Measurements from ENCODE around the gene MAL.

Gene MAL

DNA sequence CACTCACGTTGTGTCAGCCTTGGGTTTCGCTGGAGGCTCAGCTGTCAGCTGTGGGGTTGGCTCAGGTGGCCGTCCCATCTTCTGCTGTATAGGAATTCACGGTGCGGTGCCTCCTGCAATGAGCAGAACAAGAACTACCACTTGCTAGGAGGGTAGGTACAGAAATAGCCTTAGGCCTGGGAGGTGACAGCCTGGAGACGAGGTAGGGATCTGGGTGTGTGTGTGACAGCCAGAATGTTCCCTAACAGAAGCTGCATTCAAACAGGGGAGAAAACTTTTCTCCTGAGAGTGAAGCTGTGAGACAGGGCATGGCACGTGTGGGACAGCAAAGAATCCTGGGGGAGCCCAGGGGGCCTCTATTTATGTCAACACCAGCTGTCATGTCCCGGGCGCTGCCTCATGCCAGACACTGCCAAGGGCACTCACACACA lies 8.4 kb upstream of the MAL start:
- H3K4me3 ChIP-seq (ENCODE audit: low read depth, low read length) = no peak overlapping the region
- TF ChIP-seq, protein P1, sequence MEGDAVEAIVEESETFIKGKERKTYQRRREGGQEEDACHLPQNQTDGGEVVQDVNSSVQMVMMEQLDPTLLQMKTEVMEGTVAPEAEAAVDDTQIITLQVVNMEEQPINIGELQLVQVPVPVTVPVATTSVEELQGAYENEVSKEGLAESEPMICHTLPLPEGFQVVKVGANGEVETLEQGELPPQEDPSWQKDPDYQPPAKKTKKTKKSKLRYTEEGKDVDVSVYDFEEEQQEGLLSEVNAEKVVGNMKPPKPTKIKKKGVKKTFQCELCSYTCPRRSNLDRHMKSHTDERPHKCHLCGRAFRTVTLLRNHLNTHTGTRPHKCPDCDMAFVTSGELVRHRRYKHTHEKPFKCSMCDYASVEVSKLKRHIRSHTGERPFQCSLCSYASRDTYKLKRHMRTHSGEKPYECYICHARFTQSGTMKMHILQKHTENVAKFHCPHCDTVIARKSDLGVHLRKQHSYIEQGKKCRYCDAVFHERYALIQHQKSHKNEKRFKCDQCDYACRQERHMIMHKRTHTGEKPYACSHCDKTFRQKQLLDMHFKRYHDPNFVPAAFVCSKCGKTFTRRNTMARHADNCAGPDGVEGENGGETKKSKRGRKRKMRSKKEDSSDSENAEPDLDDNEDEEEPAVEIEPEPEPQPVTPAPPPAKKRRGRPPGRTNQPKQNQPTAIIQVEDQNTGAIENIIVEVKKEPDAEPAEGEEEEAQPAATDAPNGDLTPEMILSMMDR (IDR thresholded peaks at IDR 0.05; ENCODE audit: borderline replicate concordance, insufficient read depth, low read depth, low read length) = no peak

DNA sequence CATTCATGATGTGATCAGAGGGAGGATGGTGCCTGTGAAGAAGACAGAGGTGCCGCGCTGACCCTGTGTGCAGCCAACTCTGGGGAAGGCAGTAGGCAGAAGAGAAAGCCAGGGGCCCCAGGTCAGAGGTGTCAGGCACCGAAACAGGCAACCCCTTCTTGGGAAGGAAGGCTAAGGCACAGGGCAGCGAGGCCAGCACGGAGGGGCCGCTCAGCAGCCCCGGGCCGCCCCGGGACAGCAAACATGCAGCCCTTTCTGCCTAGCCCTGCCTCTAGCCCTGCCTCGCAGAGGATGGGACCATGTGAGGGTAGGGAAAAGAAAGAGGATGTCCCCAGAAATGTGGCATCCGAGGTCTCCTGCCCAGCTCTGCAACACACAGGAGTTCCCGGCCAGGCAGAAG lies 7.7 kb upstream of the MAL start:
- no peak overlapping the region for H3K4me3 ChIP-seq (ENCODE audit: low read depth, low read length)
- TF ChIP-seq, protein P1 (IDR thresholded peaks at IDR 0.05; ENCODE audit: borderline replicate concordance, insufficient read depth, low read depth, low read length) = no peak

DNA sequence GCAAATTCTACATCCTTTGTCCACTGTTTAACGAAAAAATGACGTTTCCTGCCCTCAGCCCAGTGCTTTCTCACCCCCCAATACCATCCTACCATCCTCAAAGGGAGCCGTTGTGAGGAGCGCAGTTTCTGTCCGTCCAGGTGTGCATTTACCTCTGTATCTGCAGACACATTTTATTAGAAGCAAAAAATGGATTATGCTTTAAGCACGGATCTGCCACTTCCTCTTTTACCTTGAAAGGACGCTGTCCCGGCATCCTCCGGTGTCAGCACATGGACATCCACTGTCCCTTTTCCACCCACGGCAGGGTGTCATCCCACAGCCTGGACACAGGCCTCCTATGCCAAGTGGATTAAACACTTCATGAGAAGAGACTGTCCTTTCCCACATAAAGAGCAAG lies 7.2 kb upstream of the MAL start:
- no peak overlapping the region for H3K4me3 ChIP-seq (ENCODE audit: low read depth, low read length)
- TF ChIP-seq, protein P1 (IDR thresholded peaks at IDR 0.05; ENCODE audit: borderline replicate concordance, insufficient read depth, low read depth, low read length) = no peak

DNA sequence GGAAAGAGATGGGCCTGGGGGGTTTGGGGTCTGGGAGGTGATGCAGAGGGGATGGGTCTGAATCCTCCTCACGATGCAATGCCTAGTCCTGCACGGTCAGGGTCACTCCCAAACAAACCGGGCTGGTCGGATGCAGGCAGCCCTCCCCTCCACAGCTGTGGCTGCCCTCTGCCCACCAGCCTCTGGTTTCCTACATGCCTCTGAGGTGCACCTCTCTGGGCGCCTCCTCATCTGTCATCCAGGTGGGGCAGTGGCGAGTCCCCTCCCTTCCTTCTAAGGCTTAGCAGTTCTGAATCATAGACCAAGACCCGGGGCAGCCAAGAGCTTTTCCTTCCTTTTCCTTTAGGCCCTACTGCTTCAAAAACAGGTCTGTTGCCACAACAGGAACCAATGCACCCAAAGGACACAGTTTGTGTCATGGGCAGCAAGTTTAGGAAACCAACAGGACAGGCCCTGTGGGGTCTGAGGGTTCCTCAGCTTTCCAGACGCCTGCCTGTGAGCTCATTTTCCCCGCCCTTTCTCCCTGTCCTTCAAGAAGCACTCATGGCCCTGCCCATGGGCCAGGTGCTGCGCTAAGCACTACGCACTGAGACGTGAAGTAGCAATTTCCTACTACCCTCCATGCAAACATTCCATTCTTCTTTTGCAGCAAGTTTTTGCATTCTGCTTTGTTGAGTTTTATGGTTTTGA lies 6.5 kb upstream of the MAL start:
- TF ChIP-seq, protein P1 (IDR thresholded peaks at IDR 0.05; ENCODE audit: borderline replicate concordance, insufficient read depth, low read depth, low read length) = no peak
- no peak overlapping the region for H3K4me3 ChIP-seq (ENCODE audit: low read depth, low read length)

DNA sequence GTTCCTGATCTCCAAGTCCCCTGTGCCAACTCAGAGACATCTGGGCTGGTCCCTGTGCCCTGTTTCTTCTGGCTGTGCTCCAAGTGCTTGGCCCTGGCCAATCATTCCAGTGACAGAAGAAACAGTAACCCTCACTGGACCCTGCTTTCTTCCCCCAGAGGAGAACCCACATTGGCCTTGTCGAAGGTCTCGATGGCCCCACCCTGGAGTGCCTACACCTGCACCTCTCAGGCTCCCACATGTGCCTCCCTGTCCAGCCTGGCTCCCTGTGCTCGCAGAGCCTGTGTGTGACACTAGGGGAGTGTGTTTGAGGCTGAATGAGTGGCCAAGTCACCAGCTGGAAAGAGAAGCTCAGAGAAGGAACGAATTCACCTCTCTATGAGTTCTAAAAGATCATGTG lies 5.9 kb upstream of the MAL start:
- no peak overlapping the region for H3K4me3 ChIP-seq (ENCODE audit: low read depth, low read length)
- TF ChIP-seq, protein P1 (IDR thresholded peaks at IDR 0.05; ENCODE audit: borderline replicate concordance, insufficient read depth, low read depth, low read length) = no peak

DNA sequence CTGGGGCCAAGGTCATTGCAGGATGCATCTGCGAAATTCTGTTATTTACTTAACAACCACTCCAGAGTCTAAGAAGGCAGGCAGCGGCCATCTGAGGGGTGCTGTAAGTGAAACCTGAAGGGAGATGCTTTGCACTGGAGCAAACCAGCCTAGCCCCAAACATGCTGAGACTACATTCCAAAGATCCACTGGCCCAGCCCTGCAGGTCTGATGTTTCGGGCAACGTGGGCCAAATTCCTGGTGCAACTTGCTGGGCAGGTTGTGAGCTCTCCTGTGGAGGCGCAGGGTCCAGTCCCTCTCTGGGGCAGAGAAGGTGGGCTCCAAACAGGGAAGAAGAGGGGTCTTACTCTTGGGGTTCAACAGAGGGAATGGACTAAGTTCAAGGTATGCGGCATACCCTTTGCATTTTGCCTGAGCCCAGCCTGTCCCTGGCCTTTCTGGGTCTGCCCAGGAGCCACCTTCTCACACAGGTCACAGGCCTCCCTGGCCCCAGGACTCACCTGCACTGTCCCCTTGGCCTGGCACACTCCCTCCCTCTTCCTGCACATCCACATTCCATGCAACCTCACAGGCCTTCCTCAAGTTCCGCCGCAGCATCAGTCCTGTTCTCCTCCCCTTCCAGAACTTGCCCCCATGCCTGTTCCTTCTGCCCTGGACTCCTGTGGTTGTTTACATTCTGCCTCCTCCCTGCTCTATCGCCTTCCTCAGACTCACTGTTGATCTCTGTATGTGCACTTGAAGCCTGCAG lies 5.1 kb upstream of the MAL start:
- TF ChIP-seq, protein P1 (IDR thresholded peaks at IDR 0.05; ENCODE audit: borderline replicate concordance, insufficient read depth, low read depth, low read length) = no peak
- no peak overlapping the region for H3K4me3 ChIP-seq (ENCODE audit: low read depth, low read length)

DNA sequence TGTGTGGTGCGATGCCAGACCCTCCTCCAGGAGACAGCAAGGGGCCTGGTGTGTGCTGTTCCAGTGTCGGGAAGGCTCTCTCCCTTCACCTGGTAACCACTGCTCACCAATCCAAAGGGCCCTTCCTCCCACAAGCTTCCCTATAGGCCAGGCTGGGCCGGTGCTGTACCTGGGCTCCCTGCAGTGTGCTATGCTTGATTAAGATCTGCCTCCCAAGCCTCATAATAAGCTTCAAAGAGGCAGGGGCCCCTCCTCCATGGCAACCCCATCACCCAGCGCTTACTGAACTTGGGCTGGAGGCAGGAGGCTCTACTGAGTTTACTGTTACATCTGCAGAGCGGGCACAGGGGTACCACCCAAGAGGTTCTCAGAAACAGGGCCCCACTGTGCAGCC lies 4.5 kb upstream of the MAL start:
- TF ChIP-seq, protein P1 (IDR thresholded peaks at IDR 0.05; ENCODE audit: borderline replicate concordance, insufficient read depth, low read depth, low read length) = no peak
- H3K4me3 ChIP-seq (ENCODE audit: low read depth, low read length) = no peak overlapping the region

Data from GM12875 (cell line).